Caco-2 (cell line): ENCODE data around the gene IRS2. TPM values are rescaled to one million over a fixed set of nuclear protein-coding genes. Genes with fewer than 3 reads are reported as not detected.

Experiments
- BruUV-seq: library from RNA; stranded (reverse); fragments of 400-500 nt; replicated peaks from 2 replicates; lab custom pipeline; 2021; lab: Mats Ljungman, UMichigan
- CTCF ChIA-PET: fragments of 300-600 bp; sonication (Branson Sonifier 250); formaldehyde crosslinking; loops from one replicate; lab custom pipeline; 2022; ENCODE audit warnings: antibody characterized with exemption; lab: Charles Lee
- POLR2A ChIA-PET: fragments of 300-600 bp; sonication (Branson Sonifier 250); formaldehyde crosslinking; loops from one replicate; lab custom pipeline; 2022; ENCODE audit warnings: antibody characterized with exemption; lab: Charles Lee
- DNase-seq, 2 experiments: peaks; one replicate each; pipeline versions ENCODE4 v3.0.0 to v3.0.0-alpha.2; 2020 to 2022
- H3K27me3 ChIP-seq: replicated peaks from 2 replicates; pipeline ENCODE4 v1.6.0; 2011; ENCODE audit warnings: low read length; ENCODE audit not compliant: control insufficient read depth, insufficient read depth
- H3K36me3 ChIP-seq: 2 replicates; pipeline ENCODE4 v1.5.1; 2011; ENCODE audit warnings: low read length; ENCODE audit not compliant: control insufficient read depth, insufficient read depth
- H3K4me1 ChIP-seq: fragments of 250-450 bp; sonication (Bioruptor Pico); 2 replicates; pipeline ENCODE4 v1.5.1; 2020; ENCODE audit warnings: mild to moderate bottlenecking
- H3K4me3 ChIP-seq: 2 replicates; pipeline ENCODE4 v1.5.1; 2011; ENCODE audit warnings: low read depth, mild to moderate bottlenecking, control low read depth, low read length
- H3K9me3 ChIP-seq: fragments of 250-450 bp; sonication (Bioruptor Pico); 2 replicates; pipeline ENCODE4 v1.5.1; 2020; ENCODE audit warnings: mild to moderate bottlenecking, moderate library complexity
- H3K27ac Mint-ChIP-seq: one replicate; pipeline ENCODE4 v1.8.0; 2022; ENCODE audit warnings: mixed read lengths; ENCODE audit not compliant: unreplicated experiment
- H3K27me3 Mint-ChIP-seq: one replicate; pipeline ENCODE4 v1.8.0; 2022; ENCODE audit warnings: mixed read lengths; ENCODE audit not compliant: insufficient read depth, unreplicated experiment
- H3K36me3 Mint-ChIP-seq: one replicate; pipeline ENCODE4 v1.8.0; 2022; ENCODE audit warnings: mild to moderate bottlenecking, mixed read lengths; ENCODE audit not compliant: insufficient read depth, unreplicated experiment
- H3K4me1 Mint-ChIP-seq: one replicate; pipeline ENCODE4 v1.8.0; 2022; ENCODE audit warnings: low read depth, mixed read lengths; ENCODE audit not compliant: unreplicated experiment
- H3K4me3 Mint-ChIP-seq: one replicate; pipeline ENCODE4 v1.8.0; 2022; ENCODE audit warnings: mild to moderate bottlenecking, moderate library complexity, mixed read lengths; ENCODE audit not compliant: unreplicated experiment
- H3K9me3 Mint-ChIP-seq: one replicate; pipeline ENCODE4 v1.8.0; 2022; ENCODE audit warnings: mixed read lengths; ENCODE audit not compliant: unreplicated experiment
- CTCF ChIP-seq, 2 experiments: fragments of 200-600 bp in 1 of 2; IDR thresholded peaks; 1 replicate in 1 of 2; 2 replicates in 1 of 2; pipeline versions ENCODE4 v1.5.1 to v1.8.0; 2011 to 2022; ENCODE audit warnings: antibody characterized with exemption in 1 of 2, control low read depth in 1 of 2, inconsistent platforms in 1 of 2, low read depth in 1 of 2, low read length in 1 of 2, mild to moderate bottlenecking in 1 of 2, moderate library complexity in 1 of 2; ENCODE audit not compliant: insufficient read depth in 1 of 2, severe bottlenecking in 1 of 2, unreplicated experiment in 1 of 2
- intact Hi-C: fragments of 100-400 bp; cut with micrococcal nuclease; formaldehyde crosslinking; loops from one replicate; pipeline ENCODE4 v1.10.0; 2022; ENCODE audit not compliant: unreplicated experiment
- total RNA-seq: library from RNA; stranded (reverse); gene quantifications from 2 replicates; pipeline ENCODE4 v1.2.3, GENCODE V29; 2022

Gene IRS2
- total RNA-seq, 1 experiment from 2014 or later = 5.5 TPM

DNA sequence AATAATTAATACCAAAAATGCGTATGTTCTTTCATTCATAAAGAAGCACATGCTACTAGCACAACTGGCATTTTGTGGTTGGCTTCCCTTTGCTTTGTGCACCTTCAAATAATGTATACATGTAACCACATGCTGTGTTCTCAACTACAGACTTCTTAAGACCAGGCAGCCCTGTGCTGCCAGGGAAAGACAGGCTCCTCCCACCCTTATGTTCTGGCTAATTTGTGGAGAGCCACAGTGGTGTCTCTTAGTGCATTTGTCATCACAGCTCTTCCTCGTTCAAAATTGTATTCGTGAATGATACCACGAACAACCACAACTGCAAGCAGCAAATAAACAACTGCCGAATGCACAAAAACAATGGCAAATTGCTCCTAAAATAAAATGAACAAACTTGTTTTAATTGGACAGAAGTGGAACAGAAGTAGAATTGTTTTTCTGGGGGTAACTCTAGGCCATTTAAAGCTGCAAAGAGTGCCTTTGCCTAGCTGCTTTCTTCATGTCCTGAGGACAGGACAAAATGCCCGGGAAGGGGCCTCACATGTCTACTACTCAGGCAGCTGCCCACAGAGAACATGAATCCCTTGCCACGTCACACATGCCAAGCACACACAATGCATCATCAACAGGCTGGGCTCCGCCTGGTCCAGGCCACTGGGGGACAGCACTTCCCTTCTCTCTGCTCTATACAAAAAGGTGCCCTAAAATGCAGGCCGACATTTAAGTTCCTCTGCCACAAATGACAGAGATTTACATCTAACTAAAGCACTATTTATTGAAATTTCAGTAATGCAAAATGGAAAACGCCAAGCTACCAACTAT is 21.7 kb downstream of the IRS2 start:
- no TSS peak for BruUV-seq
- no peak overlapping the region for H3K4me3 ChIP-seq
- Mint-ChIP-seq H3K4me3 (no peak overlapping the region), H3K27me3 (no peaks in the 10 kb centered on the region), H3K4me1 (no peaks in the 10 kb centered on the region), H3K36me3 (no peaks in the 10 kb centered on the region), H3K27ac (no peak overlapping the region), H3K9me3 (no peaks in the 10 kb centered on the region)
- CTCF ChIA-PET = no interaction called here
- no peaks in the 10 kb centered on the region for H3K4me1 ChIP-seq
- H3K36me3 ChIP-seq = no peaks in the 10 kb centered on the region
- H3K9me3 ChIP-seq = no peaks in the 10 kb centered on the region
- intact Hi-C loops = no loop called here
- H3K27me3 ChIP-seq = no peaks in the 10 kb centered on the region
- no peak for DNase-seq
- POLR2A ChIA-PET = no interaction called here
- TF ChIP-seq CTCF (IDR thresholded peaks at IDR 0.05; ENCODE audit: insufficient read depth in 1 of 2, low read depth in 1 of 2, low read length in 1 of 2, severe bottlenecking in 1 of 2, unreplicated experiment in 1 of 2) = no peak

GRCh38 chr13:109764045-109764444 is 22.3 kb downstream of the IRS2 start:
- no peaks in the 10 kb centered on the region for H3K36me3 Mint-ChIP-seq
- ChIA-PET POLR2A (no interaction called here), CTCF (no interaction called here)
- H3K27ac Mint-ChIP-seq = no peak overlapping the region
- H3K36me3 ChIP-seq = no peaks in the 10 kb centered on the region
- no peaks in the 10 kb centered on the region for H3K27me3 ChIP-seq
- H3K9me3 ChIP-seq = no peaks in the 10 kb centered on the region
- DNase-seq = no peak
- H3K4me3 ChIP-seq = no peak overlapping the region
- no peaks in the 10 kb centered on the region for H3K27me3 Mint-ChIP-seq
- no peaks in the 10 kb centered on the region for H3K4me1 Mint-ChIP-seq
- no TSS peak for BruUV-seq
- H3K4me1 ChIP-seq = no peaks in the 10 kb centered on the region
- intact Hi-C loops = no loop called here
- no peaks in the 10 kb centered on the region for H3K9me3 Mint-ChIP-seq
- no peak for TF ChIP-seq CTCF (IDR thresholded peaks at IDR 0.05; ENCODE audit: insufficient read depth in 1 of 2, low read depth in 1 of 2, low read length in 1 of 2, severe bottlenecking in 1 of 2, unreplicated experiment in 1 of 2)
- H3K4me3 Mint-ChIP-seq = no peak overlapping the region

GRCh38 chr13:109762791-109763190 is 23.6 kb downstream of the IRS2 start:
- no peak overlapping the region for H3K27ac Mint-ChIP-seq
- no peak for TF ChIP-seq CTCF (IDR thresholded peaks at IDR 0.05; ENCODE audit: insufficient read depth in 1 of 2, low read depth in 1 of 2, low read length in 1 of 2, severe bottlenecking in 1 of 2, unreplicated experiment in 1 of 2)
- H3K27me3 Mint-ChIP-seq = no peaks in the 10 kb centered on the region
- Histone ChIP-seq H3K4me1 (no peaks in the 10 kb centered on the region), H3K9me3 (no peaks in the 10 kb centered on the region), H3K27me3 (no peaks in the 10 kb centered on the region), H3K36me3 (no peaks in the 10 kb centered on the region), H3K4me3 (no peak overlapping the region)
- H3K9me3 Mint-ChIP-seq = no peaks in the 10 kb centered on the region
- DNase-seq = no peak
- H3K36me3 Mint-ChIP-seq = no peaks in the 10 kb centered on the region
- POLR2A ChIA-PET = no interaction called here
- no peak overlapping the region for H3K4me3 Mint-ChIP-seq
- BruUV-seq = no TSS peak
- CTCF ChIA-PET = no interaction called here
- intact Hi-C loops = no loop called here
- H3K4me1 Mint-ChIP-seq = no peaks in the 10 kb centered on the region
